ENCODE results near the gene SLC30A4.

- TF ChIP-seq CTCF (IDR thresholded peaks at IDR 0.05), result no peak
- TF ChIP-seq POLR2A (IDR thresholded peaks at IDR 0.05), result no peak
These were observed 29.1 kb upstream of the SLC30A4 start for GRCh38 chr15:45551676-45552075.
